ENCODE measurements around the gene DNAH3. TPM values are rescaled to one million over a fixed set of nuclear protein-coding genes. Genes with fewer than 3 reads are reported as not detected.

Gene DNAH3
- total RNA-seq, 1 experiment from 2014 or later, result 0.15 TPM

DNA sequence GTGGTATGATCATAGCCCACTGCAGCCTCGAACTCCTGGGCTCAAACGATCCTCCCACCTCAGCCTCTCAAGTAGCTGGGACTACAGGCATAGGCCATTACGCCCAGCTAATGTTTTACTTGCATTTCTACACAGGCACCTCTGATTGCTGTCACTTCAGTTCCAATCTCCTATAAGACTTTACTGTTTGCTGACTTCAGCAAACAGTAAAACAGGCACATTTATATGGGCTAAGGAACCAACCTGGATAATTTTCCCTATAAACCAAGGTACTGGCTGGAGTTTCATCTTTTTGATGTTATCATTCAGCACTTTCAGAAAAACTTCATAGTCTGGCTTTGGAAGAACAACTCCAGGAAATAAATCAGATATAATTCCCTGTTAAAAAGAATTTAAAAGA is 114.2 kb downstream of the DNAH3 start:
- Histone ChIP-seq H3K4me3 (replicated peaks in 1 of 2; ENCODE audit: low read depth in 1 of 2, low read length in 2 of 2) (no peak overlapping the region), H3K79me2 (ENCODE audit: insufficient read depth, low read length) (no peaks in the 10 kb centered on the region), H3K9me2 (ENCODE audit: insufficient read depth) (no peaks in the 10 kb centered on the region), H3K9ac (ENCODE audit: low read length) (no peak overlapping the region), H2AFZ (ENCODE audit: low read depth, low read length, poor library complexity, severe bottlenecking) (no peak overlapping the region), H3K4me1 (ENCODE audit: control insufficient read depth in 1 of 2, insufficient read depth in 2 of 2, low read length in 2 of 2) (no peaks in the 10 kb centered on the region), H3K27me3 (ENCODE audit: insufficient read depth, low read length) (no peaks in the 10 kb centered on the region), H3K9me3 (ENCODE audit: control insufficient read depth in 1 of 2, insufficient read depth in 1 of 2, low read depth in 1 of 2, low read length in 2 of 2) (no peaks in the 10 kb centered on the region), H4K20me1 (ENCODE audit: insufficient read depth) (no peaks in the 10 kb centered on the region), H3K36me3 (ENCODE audit: control insufficient read depth in 1 of 2, insufficient read depth in 2 of 2, low read length in 2 of 2) (no peaks in the 10 kb centered on the region), H3K27ac (ENCODE audit: low read depth, low read length) (no peak overlapping the region), H3K4me2 (ENCODE audit: low read length) (no peak overlapping the region)
- ATAC-seq (no peak), DNase-seq (ENCODE audit: low read depth, low spot score) (no peak)
- CTCF ChIA-PET, result no interaction called here
- intact Hi-C loops (cut with micrococcal nuclease), result no loop called here
- BruUV-seq (replicated peaks), result no TSS peak
- POLR2A ChIA-PET, result no interaction called here
- RAD21 ChIA-PET (ENCODE audit: low non-redundant PET in 1 of 2, low total read pairs in 2 of 2, uncharacterized antibody in 2 of 2, unreplicated experiment in 2 of 2), result no interaction called here
- TF ChIP-seq YY1 (IDR thresholded peaks at IDR 0.05; ENCODE audit: extremely low read depth, insufficient replicate concordance, low read depth, low read length) (no peak), CEBPB (IDR thresholded peaks at IDR 0.05; ENCODE audit: low read depth) (no peak), POLR2A (IDR thresholded peaks at IDR 0.05; ENCODE audit: borderline replicate concordance, extremely low read depth, insufficient read depth, insufficient read length) (no peak), SIN3A (IDR thresholded peaks at IDR 0.05; ENCODE audit: low read depth) (no peak), MAX (IDR thresholded peaks at IDR 0.05) (no peak)
- TF ChIP-seq, protein P1, sequence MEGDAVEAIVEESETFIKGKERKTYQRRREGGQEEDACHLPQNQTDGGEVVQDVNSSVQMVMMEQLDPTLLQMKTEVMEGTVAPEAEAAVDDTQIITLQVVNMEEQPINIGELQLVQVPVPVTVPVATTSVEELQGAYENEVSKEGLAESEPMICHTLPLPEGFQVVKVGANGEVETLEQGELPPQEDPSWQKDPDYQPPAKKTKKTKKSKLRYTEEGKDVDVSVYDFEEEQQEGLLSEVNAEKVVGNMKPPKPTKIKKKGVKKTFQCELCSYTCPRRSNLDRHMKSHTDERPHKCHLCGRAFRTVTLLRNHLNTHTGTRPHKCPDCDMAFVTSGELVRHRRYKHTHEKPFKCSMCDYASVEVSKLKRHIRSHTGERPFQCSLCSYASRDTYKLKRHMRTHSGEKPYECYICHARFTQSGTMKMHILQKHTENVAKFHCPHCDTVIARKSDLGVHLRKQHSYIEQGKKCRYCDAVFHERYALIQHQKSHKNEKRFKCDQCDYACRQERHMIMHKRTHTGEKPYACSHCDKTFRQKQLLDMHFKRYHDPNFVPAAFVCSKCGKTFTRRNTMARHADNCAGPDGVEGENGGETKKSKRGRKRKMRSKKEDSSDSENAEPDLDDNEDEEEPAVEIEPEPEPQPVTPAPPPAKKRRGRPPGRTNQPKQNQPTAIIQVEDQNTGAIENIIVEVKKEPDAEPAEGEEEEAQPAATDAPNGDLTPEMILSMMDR (IDR thresholded peaks at IDR 0.05 in 2 of 3, conservative IDR thresholded peaks at IDR 0.05 in 1 of 3; ENCODE audit: borderline replicate concordance in 1 of 3, insufficient read depth in 1 of 3, low read depth in 2 of 3, low read length in 2 of 3), result no peak
- TF ChIP-seq, protein P2, sequence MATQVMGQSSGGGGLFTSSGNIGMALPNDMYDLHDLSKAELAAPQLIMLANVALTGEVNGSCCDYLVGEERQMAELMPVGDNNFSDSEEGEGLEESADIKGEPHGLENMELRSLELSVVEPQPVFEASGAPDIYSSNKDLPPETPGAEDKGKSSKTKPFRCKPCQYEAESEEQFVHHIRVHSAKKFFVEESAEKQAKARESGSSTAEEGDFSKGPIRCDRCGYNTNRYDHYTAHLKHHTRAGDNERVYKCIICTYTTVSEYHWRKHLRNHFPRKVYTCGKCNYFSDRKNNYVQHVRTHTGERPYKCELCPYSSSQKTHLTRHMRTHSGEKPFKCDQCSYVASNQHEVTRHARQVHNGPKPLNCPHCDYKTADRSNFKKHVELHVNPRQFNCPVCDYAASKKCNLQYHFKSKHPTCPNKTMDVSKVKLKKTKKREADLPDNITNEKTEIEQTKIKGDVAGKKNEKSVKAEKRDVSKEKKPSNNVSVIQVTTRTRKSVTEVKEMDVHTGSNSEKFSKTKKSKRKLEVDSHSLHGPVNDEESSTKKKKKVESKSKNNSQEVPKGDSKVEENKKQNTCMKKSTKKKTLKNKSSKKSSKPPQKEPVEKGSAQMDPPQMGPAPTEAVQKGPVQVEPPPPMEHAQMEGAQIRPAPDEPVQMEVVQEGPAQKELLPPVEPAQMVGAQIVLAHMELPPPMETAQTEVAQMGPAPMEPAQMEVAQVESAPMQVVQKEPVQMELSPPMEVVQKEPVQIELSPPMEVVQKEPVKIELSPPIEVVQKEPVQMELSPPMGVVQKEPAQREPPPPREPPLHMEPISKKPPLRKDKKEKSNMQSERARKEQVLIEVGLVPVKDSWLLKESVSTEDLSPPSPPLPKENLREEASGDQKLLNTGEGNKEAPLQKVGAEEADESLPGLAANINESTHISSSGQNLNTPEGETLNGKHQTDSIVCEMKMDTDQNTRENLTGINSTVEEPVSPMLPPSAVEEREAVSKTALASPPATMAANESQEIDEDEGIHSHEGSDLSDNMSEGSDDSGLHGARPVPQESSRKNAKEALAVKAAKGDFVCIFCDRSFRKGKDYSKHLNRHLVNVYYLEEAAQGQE (IDR thresholded peaks at IDR 0.05; ENCODE audit: low read depth), result no peak
